ENCODE measurements around the gene UQCR10.

DNA sequence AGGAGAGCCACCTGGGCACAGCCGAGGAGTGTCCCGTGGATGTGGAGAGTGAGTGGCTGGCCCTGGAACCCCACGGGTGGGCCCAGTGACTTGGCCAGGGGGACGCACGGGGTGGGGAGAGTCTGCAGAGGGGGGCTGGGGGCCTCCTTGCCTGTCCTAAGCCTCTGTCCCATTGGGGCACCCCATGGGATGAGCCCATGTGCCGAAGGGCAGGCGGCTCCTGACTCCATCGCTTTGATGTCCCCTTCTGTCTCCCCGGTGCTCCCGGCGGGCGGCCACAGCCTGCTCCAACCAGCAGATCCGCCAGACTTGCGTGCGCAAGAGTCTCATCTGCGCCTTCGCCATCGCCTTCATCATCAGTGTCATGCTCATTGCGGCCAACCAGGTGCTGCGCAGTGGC lies 38.0 kb upstream of the UQCR10 start:
- TF ChIP-seq, protein P1, sequence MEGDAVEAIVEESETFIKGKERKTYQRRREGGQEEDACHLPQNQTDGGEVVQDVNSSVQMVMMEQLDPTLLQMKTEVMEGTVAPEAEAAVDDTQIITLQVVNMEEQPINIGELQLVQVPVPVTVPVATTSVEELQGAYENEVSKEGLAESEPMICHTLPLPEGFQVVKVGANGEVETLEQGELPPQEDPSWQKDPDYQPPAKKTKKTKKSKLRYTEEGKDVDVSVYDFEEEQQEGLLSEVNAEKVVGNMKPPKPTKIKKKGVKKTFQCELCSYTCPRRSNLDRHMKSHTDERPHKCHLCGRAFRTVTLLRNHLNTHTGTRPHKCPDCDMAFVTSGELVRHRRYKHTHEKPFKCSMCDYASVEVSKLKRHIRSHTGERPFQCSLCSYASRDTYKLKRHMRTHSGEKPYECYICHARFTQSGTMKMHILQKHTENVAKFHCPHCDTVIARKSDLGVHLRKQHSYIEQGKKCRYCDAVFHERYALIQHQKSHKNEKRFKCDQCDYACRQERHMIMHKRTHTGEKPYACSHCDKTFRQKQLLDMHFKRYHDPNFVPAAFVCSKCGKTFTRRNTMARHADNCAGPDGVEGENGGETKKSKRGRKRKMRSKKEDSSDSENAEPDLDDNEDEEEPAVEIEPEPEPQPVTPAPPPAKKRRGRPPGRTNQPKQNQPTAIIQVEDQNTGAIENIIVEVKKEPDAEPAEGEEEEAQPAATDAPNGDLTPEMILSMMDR (conservative IDR thresholded peaks at IDR 0.05; ENCODE audit: low read depth, low read length) = no peak
- TF ChIP-seq RFX5 (IDR thresholded peaks at IDR 0.05; ENCODE audit: low read depth, low read length) (no peak), POLR2A (IDR thresholded peaks at IDR 0.05; ENCODE audit: low read depth, low read length) (no peak), MAZ (IDR thresholded peaks at IDR 0.05; ENCODE audit: borderline replicate concordance, low read depth, low read length) (no peak), CEBPB (IDR thresholded peaks at IDR 0.05; ENCODE audit: low read depth, low read length) (no peak)
